Suprapubic skin (tissue), 4 donors: ENCODE measurements around the gene KIAA1217. TPM values are rescaled to one million over a fixed set of nuclear protein-coding genes. Genes with fewer than 3 reads are reported as not detected.

ENCODE experiments used
- DNase-seq, 2 donors: peaks; one replicate each; pipeline ENCODE4 v3.0.0-alpha.2; 2019; ENCODE audit warnings: low spot score in 2 of 2
- H3K27ac ChIP-seq: fragments of 200-600 bp; sonication (generic); one replicate; pipeline ENCODE4 v1.5.1; 2019
- H3K27me3 ChIP-seq: fragments of 200-600 bp; sonication (generic); one replicate; pipeline ENCODE4 v1.5.1; 2019
- H3K36me3 ChIP-seq: fragments of 200-600 bp; sonication (generic); one replicate; pipeline ENCODE4 v1.5.1; 2019
- H3K4me1 ChIP-seq: fragments of 200-600 bp; sonication (generic); one replicate; pipeline ENCODE4 v1.5.1; 2019
- H3K4me3 ChIP-seq: fragments of 200-600 bp; sonication (generic); one replicate; pipeline ENCODE4 v1.5.1; 2019; ENCODE audit warnings: mild to moderate bottlenecking
- H3K9me3 ChIP-seq: fragments of 200-600 bp; sonication (generic); one replicate; pipeline ENCODE4 v1.5.1; 2019
- EP300 ChIP-seq: sonication (generic); formaldehyde crosslinking; IDR thresholded peaks from one replicate; pipeline ENCODE4 v1.6.1; 2017; ENCODE audit warnings: antibody characterized with exemption
- POLR2A ChIP-seq, 2 donors: fragments of 450-650 bp; IDR thresholded peaks; one replicate each; pipeline ENCODE4 v1.6.1; 2017; ENCODE audit warnings: antibody characterized with exemption in 2 of 2, mild to moderate bottlenecking in 2 of 2, moderate library complexity in 2 of 2
- POLR2AphosphoS5 ChIP-seq, 3 donors: sonication (generic); formaldehyde crosslinking; IDR thresholded peaks; one replicate each; pipeline ENCODE4 v1.6.1; 2017; ENCODE audit warnings: antibody characterized with exemption in 3 of 3
- WGBS: methylation state at CpG from one replicate; pipeline ENCODE4 v1.1.5; 2018; 5-methylcytosine and 5-hydroxymethylcytosine counted together
- total RNA-seq, 4 donors: library from RNA; depleted of rRNA; stranded (reverse); fragments of >200 nt; gene quantifications; one replicate each; pipeline ENCODE4 v1.1.0, GENCODE V29; 2016
- TF ChIP-seq, protein P1 (sequence below), 2 donors: fragments of 200-600 bp in 1 of 2; fragments of 450-650 bp in 1 of 2; sonication (generic) in 1 of 2; IDR thresholded peaks; one replicate each; pipeline ENCODE4 v1.5.1; 2016 to 2019; ENCODE audit warnings: antibody characterized with exemption in 2 of 2, mild to moderate bottlenecking in 1 of 2, moderate library complexity in 1 of 2

KIAA1217 gene
- total RNA-seq, 4 donors from 2014 or later: 59.2 to 109 (median 72.1) TPM

DNA sequence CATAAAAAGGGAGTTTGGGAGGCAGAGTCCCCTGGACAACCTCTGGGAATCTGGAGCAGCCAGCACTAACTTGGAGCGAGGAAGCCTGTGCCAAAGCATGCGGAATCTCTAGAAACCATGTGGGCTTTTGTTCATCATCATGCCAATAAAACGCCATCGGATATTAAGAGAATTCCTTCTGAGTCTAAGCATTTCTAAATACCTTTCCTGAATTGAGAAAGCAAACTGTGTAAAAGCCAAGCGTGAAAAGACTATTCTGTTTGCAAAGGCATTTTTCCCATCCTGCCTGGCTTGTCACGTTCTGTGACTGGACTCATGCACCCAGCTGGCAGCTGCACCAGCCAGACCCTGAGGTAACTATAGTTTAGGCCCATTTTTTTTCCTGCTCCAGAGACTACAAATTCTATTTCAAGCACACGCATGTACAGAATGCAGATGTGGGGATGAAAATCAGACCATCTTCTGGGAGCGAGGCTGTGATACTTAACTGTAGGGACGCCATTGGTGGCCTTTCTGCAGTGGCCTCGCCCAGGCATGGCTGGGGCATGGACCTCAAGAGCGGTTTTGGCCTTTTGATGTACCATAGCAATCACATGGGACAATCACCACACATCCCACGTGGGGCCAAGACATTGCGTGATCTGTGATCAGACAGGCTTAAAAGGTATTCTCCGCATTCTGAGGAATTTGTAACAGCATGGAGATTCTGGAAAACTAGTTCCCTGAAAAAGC is 218.9 kb downstream of the KIAA1217 start:
- Histone ChIP-seq H3K27ac (peak overlapping the region; percentile 28), H3K4me1 (peaks cover 6% of the 10 kb centered on the region), H3K36me3 (no peaks in the 10 kb centered on the region), H3K9me3 (no peaks in the 10 kb centered on the region), H3K27me3 (no peaks in the 10 kb centered on the region), H3K4me3 (no peak overlapping the region)
- DNase-seq: no peak
- TF ChIP-seq POLR2A (IDR thresholded peaks at IDR 0.05) (no peak), POLR2AphosphoS5 (IDR thresholded peaks at IDR 0.05) (no peak), EP300 (no peak)
- TF ChIP-seq, protein P1, sequence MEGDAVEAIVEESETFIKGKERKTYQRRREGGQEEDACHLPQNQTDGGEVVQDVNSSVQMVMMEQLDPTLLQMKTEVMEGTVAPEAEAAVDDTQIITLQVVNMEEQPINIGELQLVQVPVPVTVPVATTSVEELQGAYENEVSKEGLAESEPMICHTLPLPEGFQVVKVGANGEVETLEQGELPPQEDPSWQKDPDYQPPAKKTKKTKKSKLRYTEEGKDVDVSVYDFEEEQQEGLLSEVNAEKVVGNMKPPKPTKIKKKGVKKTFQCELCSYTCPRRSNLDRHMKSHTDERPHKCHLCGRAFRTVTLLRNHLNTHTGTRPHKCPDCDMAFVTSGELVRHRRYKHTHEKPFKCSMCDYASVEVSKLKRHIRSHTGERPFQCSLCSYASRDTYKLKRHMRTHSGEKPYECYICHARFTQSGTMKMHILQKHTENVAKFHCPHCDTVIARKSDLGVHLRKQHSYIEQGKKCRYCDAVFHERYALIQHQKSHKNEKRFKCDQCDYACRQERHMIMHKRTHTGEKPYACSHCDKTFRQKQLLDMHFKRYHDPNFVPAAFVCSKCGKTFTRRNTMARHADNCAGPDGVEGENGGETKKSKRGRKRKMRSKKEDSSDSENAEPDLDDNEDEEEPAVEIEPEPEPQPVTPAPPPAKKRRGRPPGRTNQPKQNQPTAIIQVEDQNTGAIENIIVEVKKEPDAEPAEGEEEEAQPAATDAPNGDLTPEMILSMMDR (IDR thresholded peaks at IDR 0.05): no peak
- 74% methylated on average over 14 of the region's 14 CpGs for WGBS

DNA sequence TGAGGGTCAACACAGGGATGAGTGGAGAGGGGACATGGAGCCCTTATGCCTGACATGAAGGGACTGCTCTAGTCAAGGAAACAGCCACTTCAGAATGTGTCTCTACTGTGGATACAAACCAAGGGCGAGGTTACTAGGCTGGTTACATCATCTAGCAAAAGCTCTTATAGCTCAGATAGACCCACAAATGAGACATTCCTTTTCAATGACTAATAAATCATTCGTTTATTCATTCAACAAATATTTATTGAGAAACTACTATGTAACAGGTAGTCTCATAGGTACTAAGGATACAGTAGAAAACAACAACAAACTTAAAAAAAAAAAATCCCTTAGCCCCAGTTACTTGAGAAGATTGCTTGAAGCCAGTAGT is 219.5 kb downstream of the KIAA1217 start:
- Histone ChIP-seq H3K9me3 (no peaks in the 10 kb centered on the region), H3K36me3 (no peaks in the 10 kb centered on the region), H3K4me1 (peaks cover 6% of the 10 kb centered on the region), H3K27me3 (no peaks in the 10 kb centered on the region), H3K27ac (peak overlapping the region; percentile 28), H3K4me3 (no peak overlapping the region)
- no peak for DNase-seq
- no peak for TF ChIP-seq EP300
- no peak for TF ChIP-seq POLR2AphosphoS5 (IDR thresholded peaks at IDR 0.05)
- TF ChIP-seq, protein P1 (IDR thresholded peaks at IDR 0.05): no peak
- TF ChIP-seq POLR2A (IDR thresholded peaks at IDR 0.05): no peak
- WGBS: 44% methylated on average over 2 of the region's 2 CpGs

DNA sequence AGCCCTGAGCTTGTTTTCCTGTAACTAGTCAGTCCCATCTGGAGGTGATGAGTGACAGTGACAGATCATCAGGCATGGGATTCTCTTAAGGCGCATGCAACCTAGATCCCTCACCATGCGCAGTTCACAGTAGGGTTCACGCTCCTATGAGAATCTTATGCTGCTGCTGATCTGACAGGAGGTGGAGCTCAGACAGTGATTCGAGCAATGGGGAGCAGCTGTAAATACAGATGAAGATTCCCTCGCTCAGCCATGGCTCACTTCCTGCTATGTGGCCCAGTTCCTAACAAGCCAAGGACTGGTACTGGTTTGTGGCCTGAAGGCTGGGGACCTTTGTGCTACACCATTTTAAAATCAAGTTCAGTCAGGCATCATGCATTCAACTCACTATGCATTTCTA is 221.7 kb downstream of the KIAA1217 start:
- TF ChIP-seq, protein P1 (IDR thresholded peaks at IDR 0.05): no peak
- TF ChIP-seq EP300: no peak

DNA sequence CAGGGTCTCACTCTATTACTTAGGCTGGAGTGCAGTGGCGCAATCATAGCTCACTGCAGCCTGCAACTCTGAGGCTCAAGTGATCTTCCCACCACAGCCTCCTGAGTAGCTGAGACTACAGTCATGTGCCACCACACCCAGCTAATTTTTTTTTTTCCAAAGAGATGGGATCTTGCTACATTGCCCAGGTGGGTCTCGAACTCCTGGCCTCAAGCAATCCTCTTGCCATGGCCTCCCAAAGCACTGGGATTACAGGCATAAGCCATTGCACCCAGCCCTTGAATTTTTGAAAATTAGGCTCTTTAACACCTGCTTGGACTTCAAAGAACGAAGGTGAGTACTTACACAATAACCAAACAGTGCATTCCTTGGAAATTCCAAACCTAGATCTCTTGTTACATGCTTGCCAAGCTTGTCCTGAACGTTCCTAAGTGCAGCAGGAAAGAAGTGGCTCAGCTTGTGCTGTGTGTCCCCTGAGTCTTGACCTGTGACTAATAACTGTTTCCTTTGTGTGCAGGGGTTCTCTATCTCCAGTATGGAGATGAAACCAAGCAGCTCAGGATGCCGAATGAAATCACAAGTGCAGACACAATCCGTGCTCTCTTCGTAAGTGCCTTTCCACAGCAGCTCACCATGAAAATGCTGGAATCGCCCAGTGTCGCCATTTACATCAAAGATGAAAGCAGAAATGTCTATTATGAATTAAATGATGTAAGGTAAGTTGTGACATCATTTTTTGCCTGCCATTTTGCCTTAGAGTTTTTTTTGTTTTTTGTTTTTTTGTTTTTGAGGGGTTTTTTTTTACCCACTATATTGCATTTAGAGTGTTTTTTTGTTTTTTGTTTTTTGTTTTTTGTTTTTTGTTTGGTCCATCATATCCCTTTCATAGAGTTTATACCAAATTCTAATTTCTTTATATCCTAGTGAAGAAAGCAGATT is 223.8 kb downstream of the KIAA1217 start:
- TF ChIP-seq, protein P1 (IDR thresholded peaks at IDR 0.05): no peak
- TF ChIP-seq EP300 (no peak), POLR2A (IDR thresholded peaks at IDR 0.05) (no peak), POLR2AphosphoS5 (IDR thresholded peaks at IDR 0.05) (no peak)
- no peak for DNase-seq
- Histone ChIP-seq H3K4me3 (no peak overlapping the region), H3K27me3 (no peaks in the 10 kb centered on the region), H3K36me3 (peaks cover 6% of the 10 kb centered on the region), H3K9me3 (no peaks in the 10 kb centered on the region), H3K27ac (no peak overlapping the region), H3K4me1 (peaks cover 6% of the 10 kb centered on the region)
- 89% methylated on average over 9 of the region's 9 CpGs for WGBS

More for the DNA sequence above, 221.7 kb downstream of the KIAA1217 start:
- Histone ChIP-seq H3K4me1 (peaks cover 6% of the 10 kb centered on the region), H3K27me3 (no peaks in the 10 kb centered on the region), H3K4me3 (no peak overlapping the region), H3K9me3 (no peaks in the 10 kb centered on the region), H3K36me3 (peaks cover 6% of the 10 kb centered on the region), H3K27ac (no peak overlapping the region)
- DNase-seq: no peak
- WGBS: 93% methylated on average over 5 of the region's 5 CpGs

DNA sequence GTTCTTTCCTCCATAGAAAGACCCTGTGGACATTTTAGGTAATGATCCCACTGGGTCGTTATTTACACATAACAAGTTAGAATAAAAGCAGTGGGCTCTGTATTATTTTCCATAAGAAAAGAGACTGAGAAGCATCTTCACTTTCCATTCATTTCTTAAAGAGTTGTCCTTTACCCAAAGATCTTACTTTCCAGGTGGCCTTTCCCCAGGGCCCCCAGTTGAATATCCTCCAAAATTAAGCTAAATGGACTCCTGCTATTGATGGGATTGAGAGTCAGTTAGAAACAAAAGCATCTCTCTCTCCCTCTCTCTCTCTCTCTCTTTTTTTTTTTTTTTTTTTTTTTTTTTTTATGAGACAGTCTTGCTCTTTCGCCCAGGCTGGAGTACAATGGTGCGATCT is 224.8 kb downstream of the KIAA1217 start:
- peaks cover 6% of the 10 kb centered on the region for H3K36me3 ChIP-seq
- TF ChIP-seq POLR2A (IDR thresholded peaks at IDR 0.05) (no peak), POLR2AphosphoS5 (IDR thresholded peaks at IDR 0.05) (no peak), EP300 (no peak)
- TF ChIP-seq, protein P1 (IDR thresholded peaks at IDR 0.05): no peak
- no peaks in the 10 kb centered on the region for H3K27me3 ChIP-seq
- H3K4me3 ChIP-seq: no peak overlapping the region
- no peak for DNase-seq
- H3K27ac ChIP-seq: no peak overlapping the region
- H3K4me1 ChIP-seq: no peaks in the 10 kb centered on the region
- no peaks in the 10 kb centered on the region for H3K9me3 ChIP-seq
- WGBS: 95% methylated on average over 3 of the region's 3 CpGs
